ENCODE data around the gene SLC26A1. TPM values are rescaled to one million over a fixed set of nuclear protein-coding genes. Genes with fewer than 3 reads are reported as not detected.

Gene SLC26A1
- total and polyA plus RNA-seq, 2 of the 13 experiments (the other 11 are each of a cell fraction or from before 2014, with no cell fraction given) = 5.4 to 22.9 TPM

GRCh38 chr4:1010395-1011021, 17.3 kb upstream of the SLC26A1 start (continued):
- TF ChIP-seq ARID5B (CRISPR knock-in tag; IDR thresholded peaks at IDR 0.05) (no peak), RFXAP (CRISPR knock-in tag; IDR thresholded peaks at IDR 0.05; ENCODE audit: borderline replicate concordance) (0 out of 2 replicates have a peak, but pooled peaks have one; percentile 45), ZBTB33 (CRISPR knock-in tag; IDR thresholded peaks at IDR 0.05) (no peak), THAP9 (CRISPR knock-in tag; IDR thresholded peaks at IDR 0.05; ENCODE audit: borderline replicate concordance) (no peak), TFDP1 (CRISPR knock-in tag; IDR thresholded peaks at IDR 0.05; ENCODE audit: borderline replicate concordance) (peak; percentile 38; the same call in 1 of the 2 replicates), ZNF660 (CRISPR knock-in tag; IDR thresholded peaks at IDR 0.05; ENCODE audit: borderline replicate concordance, low read depth) (no peak), MEIS1 (CRISPR knock-in tag; IDR thresholded peaks at IDR 0.05; ENCODE audit: borderline replicate concordance) (no peak), RAD51 (IDR thresholded peaks at IDR 0.05; ENCODE audit: borderline replicate concordance) (no peak), ZNF501 (CRISPR knock-in tag; IDR thresholded peaks at IDR 0.05) (peak; percentile 49; the same call in 1 of the 2 replicates), ATF2 (CRISPR knock-in tag; IDR thresholded peaks at IDR 0.05) (no peak), NR2F6 (IDR thresholded peaks at IDR 0.05) (no peak), NR2F6 (CRISPR knock-in tag; IDR thresholded peaks at IDR 0.05) (no peak), MYPOP (CRISPR knock-in tag; IDR thresholded peaks at IDR 0.05) (0 out of 2 replicates have a peak, but pooled peaks have one; percentile 59), KDM6A (CRISPR knock-in tag; IDR thresholded peaks at IDR 0.05; ENCODE audit: low read depth) (no peak), ZSCAN12 (CRISPR knock-in tag; IDR thresholded peaks at IDR 0.05) (no peak), NBN (conservative IDR thresholded peaks at IDR 0.05) (no peak), THAP11 (CRISPR knock-in tag; IDR thresholded peaks at IDR 0.05) (no peak), ZNF777 (CRISPR knock-in tag; IDR thresholded peaks at IDR 0.05) (peak; percentile 15; the same call in 1 of the 2 replicates)

Measured in HepG2 (cell line).